Caco-2 (cell line): ENCODE data around the gene TCERG1L. TPM values are rescaled to one million over a fixed set of nuclear protein-coding genes. Genes with fewer than 3 reads are reported as not detected.

Experiments used
- BruUV-seq: library from RNA; stranded (reverse); fragments of 400-500 nt; replicated peaks from 2 replicates; lab custom pipeline; 2021; lab: Mats Ljungman, UMichigan
- CTCF ChIA-PET: fragments of 300-600 bp; sonication (Branson Sonifier 250); formaldehyde crosslinking; loops from one replicate; lab custom pipeline; 2022; ENCODE audit warnings: antibody characterized with exemption; lab: Charles Lee
- POLR2A ChIA-PET: fragments of 300-600 bp; sonication (Branson Sonifier 250); formaldehyde crosslinking; loops from one replicate; lab custom pipeline; 2022; ENCODE audit warnings: antibody characterized with exemption; lab: Charles Lee
- DNase-seq, 2 experiments: peaks; one replicate each; pipeline versions ENCODE4 v3.0.0 to v3.0.0-alpha.2; 2020 to 2022
- H3K27me3 ChIP-seq: replicated peaks from 2 replicates; pipeline ENCODE4 v1.6.0; 2011; ENCODE audit warnings: low read length; ENCODE audit not compliant: control insufficient read depth, insufficient read depth
- H3K36me3 ChIP-seq: 2 replicates; pipeline ENCODE4 v1.5.1; 2011; ENCODE audit warnings: low read length; ENCODE audit not compliant: control insufficient read depth, insufficient read depth
- H3K4me1 ChIP-seq: fragments of 250-450 bp; sonication (Bioruptor Pico); 2 replicates; pipeline ENCODE4 v1.5.1; 2020; ENCODE audit warnings: mild to moderate bottlenecking
- H3K4me3 ChIP-seq: 2 replicates; pipeline ENCODE4 v1.5.1; 2011; ENCODE audit warnings: low read depth, mild to moderate bottlenecking, control low read depth, low read length
- H3K9me3 ChIP-seq: fragments of 250-450 bp; sonication (Bioruptor Pico); 2 replicates; pipeline ENCODE4 v1.5.1; 2020; ENCODE audit warnings: mild to moderate bottlenecking, moderate library complexity
- H3K27ac Mint-ChIP-seq: one replicate; pipeline ENCODE4 v1.8.0; 2022; ENCODE audit warnings: mixed read lengths; ENCODE audit not compliant: unreplicated experiment
- H3K27me3 Mint-ChIP-seq: one replicate; pipeline ENCODE4 v1.8.0; 2022; ENCODE audit warnings: mixed read lengths; ENCODE audit not compliant: insufficient read depth, unreplicated experiment
- H3K36me3 Mint-ChIP-seq: one replicate; pipeline ENCODE4 v1.8.0; 2022; ENCODE audit warnings: mild to moderate bottlenecking, mixed read lengths; ENCODE audit not compliant: insufficient read depth, unreplicated experiment
- H3K4me1 Mint-ChIP-seq: one replicate; pipeline ENCODE4 v1.8.0; 2022; ENCODE audit warnings: low read depth, mixed read lengths; ENCODE audit not compliant: unreplicated experiment
- H3K4me3 Mint-ChIP-seq: one replicate; pipeline ENCODE4 v1.8.0; 2022; ENCODE audit warnings: mild to moderate bottlenecking, moderate library complexity, mixed read lengths; ENCODE audit not compliant: unreplicated experiment
- H3K9me3 Mint-ChIP-seq: one replicate; pipeline ENCODE4 v1.8.0; 2022; ENCODE audit warnings: mixed read lengths; ENCODE audit not compliant: unreplicated experiment
- CTCF ChIP-seq, 2 experiments: fragments of 200-600 bp in 1 of 2; IDR thresholded peaks; 1 replicate in 1 of 2; 2 replicates in 1 of 2; pipeline versions ENCODE4 v1.5.1 to v1.8.0; 2011 to 2022; ENCODE audit warnings: antibody characterized with exemption in 1 of 2, control low read depth in 1 of 2, inconsistent platforms in 1 of 2, low read depth in 1 of 2, low read length in 1 of 2, mild to moderate bottlenecking in 1 of 2, moderate library complexity in 1 of 2; ENCODE audit not compliant: insufficient read depth in 1 of 2, severe bottlenecking in 1 of 2, unreplicated experiment in 1 of 2
- intact Hi-C: fragments of 100-400 bp; cut with micrococcal nuclease; formaldehyde crosslinking; loops from one replicate; pipeline ENCODE4 v1.10.0; 2022; ENCODE audit not compliant: unreplicated experiment
- total RNA-seq: library from RNA; stranded (reverse); gene quantifications from 2 replicates; pipeline ENCODE4 v1.2.3, GENCODE V29; 2022

Gene TCERG1L
- total RNA-seq, 1 experiment from 2014 or later: not detected

GRCh38 chr10:131068760-131069159 is 242.8 kb downstream of the TCERG1L start:
- Histone ChIP-seq H3K27me3 (no peaks in the 10 kb centered on the region), H3K4me3 (no peak overlapping the region), H3K9me3 (no peaks in the 10 kb centered on the region), H3K4me1 (no peaks in the 10 kb centered on the region), H3K36me3 (no peaks in the 10 kb centered on the region)
- Mint-ChIP-seq H3K9me3 (no peaks in the 10 kb centered on the region), H3K36me3 (no peaks in the 10 kb centered on the region), H3K4me3 (no peak overlapping the region), H3K27me3 (no peaks in the 10 kb centered on the region), H3K27ac (no peak overlapping the region), H3K4me1 (no peaks in the 10 kb centered on the region)
- CTCF ChIA-PET: no interaction called here
- DNase-seq: no peak
- intact Hi-C loops: no loop called here
- no TSS peak for BruUV-seq
- POLR2A ChIA-PET: no interaction called here
- TF ChIP-seq CTCF (IDR thresholded peaks at IDR 0.05; ENCODE audit: insufficient read depth in 1 of 2, low read depth in 1 of 2, low read length in 1 of 2, severe bottlenecking in 1 of 2, unreplicated experiment in 1 of 2): no peak

GRCh38 chr10:131068311-131068710 is 243.2 kb downstream of the TCERG1L start:
- no peak overlapping the region for H3K4me3 ChIP-seq
- Mint-ChIP-seq H3K27me3 (no peaks in the 10 kb centered on the region), H3K4me1 (no peaks in the 10 kb centered on the region), H3K9me3 (no peaks in the 10 kb centered on the region), H3K36me3 (no peaks in the 10 kb centered on the region), H3K27ac (no peak overlapping the region), H3K4me3 (no peak overlapping the region)
- TF ChIP-seq CTCF (IDR thresholded peaks at IDR 0.05; ENCODE audit: insufficient read depth in 1 of 2, low read depth in 1 of 2, low read length in 1 of 2, severe bottlenecking in 1 of 2, unreplicated experiment in 1 of 2): no peak
- H3K27me3 ChIP-seq: no peaks in the 10 kb centered on the region
- ChIA-PET CTCF (no interaction called here), POLR2A (no interaction called here)
- H3K4me1 ChIP-seq: no peaks in the 10 kb centered on the region
- no peaks in the 10 kb centered on the region for H3K36me3 ChIP-seq
- H3K9me3 ChIP-seq: no peaks in the 10 kb centered on the region
- intact Hi-C loops: no loop called here
- BruUV-seq: no TSS peak
- no peak for DNase-seq

GRCh38 chr10:131067690-131068089 is 243.8 kb downstream of the TCERG1L start:
- Mint-ChIP-seq H3K4me1 (no peaks in the 10 kb centered on the region), H3K36me3 (no peaks in the 10 kb centered on the region), H3K27me3 (no peaks in the 10 kb centered on the region), H3K27ac (no peak overlapping the region), H3K4me3 (no peak overlapping the region), H3K9me3 (no peaks in the 10 kb centered on the region)
- POLR2A ChIA-PET: no interaction called here
- TF ChIP-seq CTCF (IDR thresholded peaks at IDR 0.05; ENCODE audit: insufficient read depth in 1 of 2, low read depth in 1 of 2, low read length in 1 of 2, severe bottlenecking in 1 of 2, unreplicated experiment in 1 of 2): no peak
- Histone ChIP-seq H3K36me3 (no peaks in the 10 kb centered on the region), H3K9me3 (no peaks in the 10 kb centered on the region), H3K4me1 (no peaks in the 10 kb centered on the region), H3K4me3 (no peak overlapping the region), H3K27me3 (no peaks in the 10 kb centered on the region)
- CTCF ChIA-PET: no interaction called here
- intact Hi-C loops: no loop called here
- no peak for DNase-seq
- no TSS peak for BruUV-seq
